HG03095 (cell line): ENCODE measurements around the gene SLC43A2.

Source experiments
- ATAC-seq: cut with Tn5 transposase; IDR thresholded peaks from one replicate; pipeline ENCODE4 v1.9.1; 2021; ENCODE audit warnings: moderate library complexity; ENCODE audit not compliant: unreplicated experiment

Gene SLC43A2

GRCh38 chr17:1625053-1625452 is 3.6 kb downstream of the SLC43A2 start:
- ATAC-seq, result no peak

DNA sequence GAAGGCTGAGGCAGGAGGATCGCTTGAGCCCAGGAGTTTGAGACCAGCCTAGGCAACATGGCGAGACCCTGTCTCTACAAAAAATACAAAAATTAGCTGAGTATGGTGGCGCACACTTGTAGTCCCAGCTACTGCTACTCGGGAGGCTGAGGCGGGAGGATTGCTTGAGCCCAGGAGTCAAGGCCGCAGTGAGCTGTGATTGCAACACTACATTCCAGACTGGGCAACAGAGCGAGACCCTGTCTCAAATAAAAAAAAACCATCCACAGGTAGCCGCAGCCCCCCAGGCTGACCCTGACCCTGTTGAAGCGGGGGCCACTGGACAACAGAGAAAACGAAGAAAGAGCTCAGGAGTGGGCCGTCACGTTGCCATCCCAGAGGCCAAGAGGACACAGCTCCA is 4.0 kb downstream of the SLC43A2 start:
- no peak for ATAC-seq

GRCh38 chr17:1623057-1623630 is 5.5 kb downstream of the SLC43A2 start:
- ATAC-seq, result no peak

GRCh38 chr17:1621273-1621954 is 7.2 kb downstream of the SLC43A2 start:
- ATAC-seq, result no peak

- no peak for ATAC-seq
Observed at GRCh38 chr17:1620486-1620885, 8.1 kb downstream of the SLC43A2 start.

GRCh38 chr17:1617620-1618174 is 10.9 kb downstream of the SLC43A2 start:
- no peak for ATAC-seq

DNA sequence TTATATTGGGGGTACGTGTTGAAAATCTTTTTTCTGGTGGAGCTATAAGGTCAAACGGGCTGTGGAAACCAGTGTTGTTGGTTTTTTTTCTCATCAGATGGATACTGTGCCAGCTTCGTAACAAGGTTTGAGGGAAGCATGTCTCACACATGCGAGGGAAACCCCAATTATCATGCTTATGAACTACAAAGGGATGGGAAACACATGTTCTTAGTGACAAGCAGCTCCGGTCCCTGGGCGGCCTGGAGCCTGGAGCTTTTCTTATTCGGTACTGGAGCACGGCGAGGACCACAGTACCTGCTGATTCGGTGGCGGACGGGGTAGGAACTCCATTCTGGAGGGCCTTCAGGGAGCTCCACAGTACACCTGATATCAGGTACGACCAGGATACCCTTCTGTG is 12.5 kb downstream of the SLC43A2 start:
- ATAC-seq, result no peak

- ATAC-seq, result no peak
Observed at GRCh38 chr17:1612400-1612799, 16.2 kb downstream of the SLC43A2 start.

DNA sequence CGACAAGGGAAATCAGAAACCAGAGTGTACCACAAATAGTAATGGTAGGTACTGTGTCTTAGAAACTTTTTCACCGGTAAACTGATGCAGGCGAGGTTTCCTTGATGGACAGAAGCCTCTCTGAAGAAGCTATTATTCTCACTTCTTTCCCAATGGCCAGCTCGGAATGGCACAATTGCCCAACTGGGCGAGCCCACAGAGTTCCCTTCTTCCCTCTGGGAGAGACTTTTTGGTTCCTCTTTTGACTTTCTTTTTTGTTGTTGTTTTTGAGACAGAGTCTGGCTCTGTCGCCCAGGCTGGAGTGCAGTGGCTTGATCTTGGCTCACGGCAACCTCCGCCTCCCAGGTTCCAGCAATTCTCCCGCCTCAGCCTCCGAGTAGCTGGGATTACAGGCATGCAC is 16.9 kb downstream of the SLC43A2 start:
- no peak for ATAC-seq

GRCh38 chr17:1608676-1609075 is 20.0 kb downstream of the SLC43A2 start:
- ATAC-seq, result no peak

DNA sequence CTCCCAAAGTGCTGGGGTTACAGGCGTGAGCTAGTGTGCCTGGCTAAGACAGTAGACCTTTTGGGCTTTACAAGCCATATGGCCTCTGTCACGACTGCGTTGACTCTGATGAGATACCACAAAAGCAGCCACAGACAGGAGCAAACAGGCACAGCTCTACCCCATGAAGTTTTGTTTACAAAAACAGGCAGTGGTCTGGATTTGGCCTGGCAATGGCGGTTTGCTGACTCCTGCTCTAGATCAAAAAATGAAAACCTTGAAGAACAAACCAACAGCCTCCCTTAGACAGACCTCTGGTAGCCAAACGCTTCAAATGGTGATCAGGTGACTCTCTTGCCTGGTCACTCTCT is 20.7 kb downstream of the SLC43A2 start:
- no peak for ATAC-seq

- ATAC-seq, result peak; percentile 6
Observed at GRCh38 chr17:1606352-1606985, 22.2 kb downstream of the SLC43A2 start.

- no peak for ATAC-seq
Observed at GRCh38 chr17:1605681-1606351, 22.8 kb downstream of the SLC43A2 start.

GRCh38 chr17:1604831-1605528 is 23.7 kb downstream of the SLC43A2 start:
- no peak for ATAC-seq

- no peak for ATAC-seq
Observed at GRCh38 chr17:1601571-1601970, 27.1 kb downstream of the SLC43A2 start.

GRCh38 chr17:1598399-1599095 is 30.1 kb downstream of the SLC43A2 start:
- no peak for ATAC-seq

DNA sequence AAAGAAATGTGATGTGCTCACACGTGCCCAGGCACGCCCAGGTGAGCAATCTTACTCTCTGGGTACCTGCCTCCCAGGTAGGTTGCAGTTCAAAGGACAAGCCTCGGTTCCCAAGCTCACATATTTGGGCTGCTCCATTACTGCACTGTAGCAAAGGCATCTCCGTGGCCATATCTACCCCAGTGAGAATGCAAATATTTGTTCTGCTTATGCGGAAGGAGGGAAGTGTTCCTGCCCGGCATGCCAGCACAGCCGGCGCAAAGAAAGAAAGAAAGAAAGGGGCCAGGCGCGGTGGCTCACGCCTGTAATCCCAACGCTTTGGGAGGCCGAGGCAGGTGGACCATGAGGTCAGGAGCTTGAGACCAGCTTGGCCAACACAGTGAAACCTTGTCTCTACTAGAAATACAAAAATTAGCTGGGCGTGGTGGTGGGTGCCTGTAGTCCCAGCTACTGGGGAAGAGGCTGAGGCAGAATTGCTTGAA is 30.7 kb downstream of the SLC43A2 start:
- ATAC-seq, result no peak

- ATAC-seq, result no peak
Observed at GRCh38 chr17:1593630-1593931, 35.1 kb downstream of the SLC43A2 start.

DNA sequence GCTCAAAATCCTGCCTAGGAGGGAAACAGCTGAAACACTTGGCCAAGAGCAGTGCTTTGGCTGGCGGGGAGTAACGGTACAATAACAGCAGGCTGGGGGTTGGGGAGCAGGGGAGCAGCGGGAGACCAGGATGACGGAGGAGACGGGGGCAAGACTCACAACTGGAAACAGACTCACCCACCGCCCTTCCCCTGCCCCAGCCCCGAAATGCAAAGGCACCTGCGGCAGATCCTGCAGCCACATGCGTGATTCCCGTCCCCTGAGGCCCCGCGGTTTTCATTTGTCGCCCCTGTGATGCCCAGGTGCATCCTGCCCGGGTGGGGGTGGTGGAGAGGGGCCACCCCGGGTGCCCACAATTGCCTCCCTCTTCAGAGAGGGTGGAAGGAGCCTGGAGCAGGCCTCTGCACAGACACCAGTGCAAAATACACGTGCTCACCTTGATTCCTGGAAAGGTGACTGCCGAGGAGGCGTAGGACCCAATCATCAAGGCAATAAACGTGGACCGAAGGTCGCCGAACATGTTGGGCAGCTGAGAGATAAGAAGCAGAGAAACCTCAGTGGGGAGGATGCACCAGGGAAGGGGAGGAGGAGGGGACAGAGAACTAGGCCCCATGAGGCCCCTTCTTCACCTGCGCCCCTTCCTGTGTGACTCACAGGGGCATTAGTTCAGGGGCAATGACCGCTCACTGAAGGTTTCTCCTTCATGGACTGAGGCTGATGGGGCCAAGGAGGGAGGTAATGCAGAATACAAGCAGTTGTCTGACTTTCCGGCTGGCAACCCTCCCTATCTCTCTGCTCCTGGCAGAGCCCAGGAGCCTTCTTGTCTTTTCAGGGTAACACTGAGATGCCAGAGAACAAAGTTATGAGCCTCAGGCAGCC is 35.6 kb downstream of the SLC43A2 start:
- ATAC-seq, result peak; percentile 62
